HEK293T (cell line): ENCODE measurements around the gene ARHGAP28.

ENCODE experiments used
- BHLHE40 ChIP-seq: fragments of 450-650 bp; IDR thresholded peaks from 2 replicates; pipeline ENCODE4 v1.6.1; 2016; ENCODE audit warnings: mild to moderate bottlenecking, moderate library complexity, borderline replicate concordance
- NFRKB ChIP-seq: fragments of 450-650 bp; IDR thresholded peaks from 2 replicates; pipeline ENCODE4 v1.6.1; 2016; ENCODE audit warnings: mild to moderate bottlenecking, moderate library complexity

GRCh38 chr18:6719098-6719846 lies 10.2 kb upstream of the ARHGAP28 start:
- TF ChIP-seq NFRKB (no peak), BHLHE40 (no peak)
